NCI-H510A (cell line): ENCODE data around the gene GSK3B.
"Not testable (repeated sequence)": the region's sequence is repeated elsewhere in the genome, so short reads cannot be mapped to it uniquely, and the experiment has no call there.

Source experiments
- DNase-seq: peaks from one replicate; lab custom pipeline; 2025; lab: John Stamatoyannopoulos, UW

The GSK3B gene

GRCh38 chr3:119937229-119937628, 157.0 kb downstream of the GSK3B start:
- no peak for DNase-seq

- DNase-seq, result no peak
Observed at GRCh38 chr3:119934249-119934648, 160.0 kb downstream of the GSK3B start.

- DNase-seq, result no peak
Observed at GRCh38 chr3:119933207-119933606, 161.0 kb downstream of the GSK3B start.

- DNase-seq, result no peak
Observed at GRCh38 chr3:119930286-119930685, 164.0 kb downstream of the GSK3B start.

- no peak for DNase-seq
Observed at GRCh38 chr3:119927190-119927589, 167.1 kb downstream of the GSK3B start.

GRCh38 chr3:119924111-119925094, 169.8 kb downstream of the GSK3B start:
- DNase-seq, result no peak

- no peak for DNase-seq
Observed at GRCh38 chr3:119918992-119919933, 175.0 kb downstream of the GSK3B start.

- DNase-seq, result no peak
Observed at GRCh38 chr3:119913021-119913420, 181.2 kb downstream of the GSK3B start.

GRCh38 chr3:119912220-119912619, 182.0 kb downstream of the GSK3B start:
- DNase-seq, result no peak

GRCh38 chr3:119911748-119912147, 182.5 kb downstream of the GSK3B start:
- no peak for DNase-seq

- DNase-seq, result no peak
Observed at GRCh38 chr3:119902061-119902460, 192.2 kb downstream of the GSK3B start.

GRCh38 chr3:119901148-119901547, 193.1 kb downstream of the GSK3B start:
- no peak for DNase-seq

GRCh38 chr3:119899192-119899511, 195.1 kb downstream of the GSK3B start:
- DNase-seq, result no peak

- no peak for DNase-seq
Observed at GRCh38 chr3:119898478-119899191, 195.6 kb downstream of the GSK3B start.

GRCh38 chr3:119894195-119894594, 200.1 kb downstream of the GSK3B start:
- DNase-seq, result no peak

- no peak for DNase-seq
Observed at GRCh38 chr3:119893769-119894168, 200.5 kb downstream of the GSK3B start.

GRCh38 chr3:119891944-119892721, 202.1 kb downstream of the GSK3B start:
- no peak for DNase-seq

GRCh38 chr3:119888681-119889080, 205.6 kb downstream of the GSK3B start:
- not testable (repeated sequence) for DNase-seq

- DNase-seq, result no peak
Observed at GRCh38 chr3:119885746-119886530, 208.3 kb downstream of the GSK3B start.

GRCh38 chr3:119884161-119884557, 210.1 kb downstream of the GSK3B start:
- no peak for DNase-seq
